ENCODE data around the gene TERC.

DNA sequence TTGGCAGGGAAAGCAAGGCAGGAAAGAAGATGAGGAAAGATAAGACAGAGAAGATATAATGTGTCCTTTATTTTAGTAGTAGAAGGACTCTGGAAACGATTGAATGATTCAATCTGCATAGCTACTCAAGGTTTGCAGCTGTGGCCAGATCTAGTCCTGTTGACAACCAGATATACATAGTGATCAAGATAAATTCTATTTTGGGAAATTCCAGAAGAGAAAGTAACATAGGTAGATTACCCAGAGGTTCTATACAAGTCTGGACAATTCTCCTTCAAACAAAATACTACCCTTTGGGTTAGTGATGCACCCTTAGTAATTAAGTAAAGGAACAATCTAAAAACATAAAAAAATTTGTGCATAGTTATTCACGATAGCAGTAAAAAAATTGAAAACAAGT, 9.4 kb downstream of the TERC start:
- TF ChIP-seq POLR2A (IDR thresholded peaks at IDR 0.05; ENCODE audit: borderline replicate concordance, extremely low read depth, insufficient read depth, insufficient read length): no peak
- no peak for TF ChIP-seq REST (IDR thresholded peaks at IDR 0.05; ENCODE audit: low read depth)
- TF ChIP-seq CTCF (IDR thresholded peaks at IDR 0.05 in 2 of 3, conservative IDR thresholded peaks at IDR 0.05 in 1 of 3; ENCODE audit: borderline replicate concordance in 1 of 3, insufficient read depth in 1 of 3, low read depth in 2 of 3, low read length in 2 of 3): no peak
- TF ChIP-seq EGR1 (IDR thresholded peaks at IDR 0.05; ENCODE audit: low read depth): no peak
- TF ChIP-seq EZH2phosphoT487 (IDR thresholded peaks at IDR 0.05; ENCODE audit: borderline replicate concordance): no peak
- TF ChIP-seq, protein P1, sequence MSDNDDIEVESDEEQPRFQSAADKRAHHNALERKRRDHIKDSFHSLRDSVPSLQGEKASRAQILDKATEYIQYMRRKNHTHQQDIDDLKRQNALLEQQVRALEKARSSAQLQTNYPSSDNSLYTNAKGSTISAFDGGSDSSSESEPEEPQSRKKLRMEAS (IDR thresholded peaks at IDR 0.05): no peak
- no peak for TF ChIP-seq YY1 (IDR thresholded peaks at IDR 0.05; ENCODE audit: extremely low read depth, insufficient replicate concordance, low read depth, low read length)
